Right ventricle myocardium superior (tissue), 1 donor: Measurements from ENCODE around the gene BRD3. TPM values are rescaled to one million over a fixed set of nuclear protein-coding genes. Genes with fewer than 3 reads are reported as not detected.

Source experiments
- ATAC-seq: fragments of 200-7000 bp; cut with Tn5 transposase; one replicate; pipeline ENCODE4 v1.9.1; 2020; ENCODE audit warnings: mild to moderate bottlenecking; ENCODE audit not compliant: poor library complexity
- DNase-seq: peaks from one replicate; pipeline ENCODE4 v3.0.0-alpha.2; 2020
- intact Hi-C: fragments of 100-400 bp; cut with DNase I; formaldehyde crosslinking; loops from one replicate; pipeline ENCODE4 v1.11.2; 2022
- total RNA-seq: library from RNA; stranded (reverse); fragmentation: NEBNext Ultra II Directional; extraction: Animal tissue kit (Norgen Biotek cat#: 25700); gene quantifications from one replicate; pipeline ENCODE4 v1.2.1, GENCODE V29; 2021
- donor health status: DM: no; HTN: yes; CAD: no; lungs with severe emphysema.

BRD3 gene
- total RNA-seq, 1 donor from 2014 or later: 23.2 TPM

DNA sequence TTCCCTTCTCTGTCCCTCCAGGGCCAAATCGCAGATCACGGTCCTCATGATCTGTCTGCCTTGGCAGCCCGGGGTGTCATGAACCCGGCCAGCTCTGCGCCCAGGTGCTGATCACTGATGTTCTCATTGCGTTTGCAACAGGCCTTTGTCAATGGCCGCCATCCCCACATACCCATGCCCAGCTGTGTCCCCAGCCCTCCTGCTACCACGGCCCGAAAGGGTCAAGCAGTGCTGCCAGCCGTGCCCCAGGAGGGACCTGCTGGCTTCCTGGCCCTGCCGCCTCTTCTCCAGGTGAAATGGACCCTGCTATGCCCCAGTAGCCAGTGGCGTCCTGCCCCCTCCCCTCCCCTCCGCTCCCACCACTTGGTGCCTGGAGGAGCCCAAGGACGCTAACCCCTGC, 62.9 kb downstream of the BRD3 start:
- intact Hi-C loops: no loop called here
- DNase-seq (no peak), ATAC-seq (no peak)

DNA sequence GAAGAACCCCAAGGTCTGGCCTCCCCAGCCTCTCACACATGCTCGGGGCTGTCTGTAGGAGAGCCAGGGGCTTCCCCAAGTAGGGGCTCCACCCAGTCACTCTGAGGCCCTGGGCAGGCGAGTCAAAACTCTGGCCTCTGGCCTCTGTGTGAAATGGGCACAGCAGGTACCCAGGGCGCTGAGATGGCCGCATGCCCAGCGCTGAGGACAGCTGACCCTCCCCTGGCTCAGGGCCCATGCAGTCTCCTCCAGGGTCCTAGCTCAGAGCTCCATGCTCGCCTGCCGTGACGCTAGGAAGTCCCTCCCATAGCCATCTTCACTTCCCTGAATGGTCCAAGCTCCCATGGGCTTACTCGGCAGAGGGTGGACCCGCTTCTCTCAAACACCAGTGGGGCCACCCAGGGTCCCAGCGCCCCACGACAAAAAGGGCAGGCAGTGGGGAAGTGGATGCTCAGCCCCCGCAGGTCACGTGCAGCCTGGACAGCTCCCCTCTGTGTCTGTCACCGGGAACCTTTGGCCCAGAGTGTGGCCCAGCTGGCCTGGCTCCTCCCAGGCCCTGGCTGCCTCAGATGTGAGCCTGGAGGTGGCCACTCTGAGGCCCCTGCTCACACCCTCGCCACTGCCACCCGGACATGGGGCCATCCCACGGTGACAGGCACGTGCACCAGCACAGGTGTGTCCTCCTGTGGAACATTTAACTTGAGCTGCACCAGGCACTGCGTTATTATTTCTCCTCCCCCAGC, 63.5 kb downstream of the BRD3 start:
- intact Hi-C loops: no loop called here
- DNase-seq: no peak

DNA sequence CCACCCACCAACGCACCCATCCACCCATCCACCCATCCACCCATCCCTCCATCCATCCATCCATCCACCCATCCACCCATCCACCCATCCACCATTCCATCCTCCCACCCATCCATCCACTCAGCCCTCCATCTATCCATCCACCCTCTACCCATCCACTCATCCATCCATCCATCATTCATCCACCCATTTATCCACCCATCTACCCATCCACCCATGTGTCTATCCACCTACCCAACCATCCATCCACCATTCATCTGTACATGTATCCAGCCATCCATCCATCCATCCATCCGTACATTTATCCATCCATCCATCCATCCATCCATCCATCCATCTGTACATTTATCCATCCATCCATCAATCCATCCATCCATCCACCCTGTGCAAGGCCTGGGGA, 64.6 kb downstream of the BRD3 start:
- no peak for ATAC-seq
- intact Hi-C loops: no loop called here
- no peak for DNase-seq

More for the DNA sequence above, 63.5 kb downstream of the BRD3 start:
- ATAC-seq: no peak

DNA sequence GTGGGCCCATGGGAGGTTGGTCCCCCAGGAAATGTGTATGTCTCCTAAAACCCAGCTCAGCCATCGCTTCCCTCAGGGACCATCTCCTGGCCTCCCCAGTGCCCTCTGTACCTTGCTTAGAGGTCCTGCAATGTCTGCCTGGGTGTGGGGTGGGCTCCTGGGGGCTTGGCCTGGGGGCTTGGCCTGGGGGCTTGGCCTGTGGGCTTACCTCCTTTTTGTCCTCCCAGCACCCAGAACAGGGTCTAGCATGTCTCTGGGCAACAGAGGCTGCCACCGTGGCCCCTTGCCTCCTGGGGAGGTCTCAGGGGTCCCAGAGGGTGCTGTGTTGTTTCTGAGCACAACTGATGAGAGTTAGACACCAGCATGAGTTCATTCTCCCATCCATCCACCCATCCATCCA, 65.0 kb downstream of the BRD3 start:
- ATAC-seq (no peak), DNase-seq (no peak)
- intact Hi-C loops: no loop called here

DNA sequence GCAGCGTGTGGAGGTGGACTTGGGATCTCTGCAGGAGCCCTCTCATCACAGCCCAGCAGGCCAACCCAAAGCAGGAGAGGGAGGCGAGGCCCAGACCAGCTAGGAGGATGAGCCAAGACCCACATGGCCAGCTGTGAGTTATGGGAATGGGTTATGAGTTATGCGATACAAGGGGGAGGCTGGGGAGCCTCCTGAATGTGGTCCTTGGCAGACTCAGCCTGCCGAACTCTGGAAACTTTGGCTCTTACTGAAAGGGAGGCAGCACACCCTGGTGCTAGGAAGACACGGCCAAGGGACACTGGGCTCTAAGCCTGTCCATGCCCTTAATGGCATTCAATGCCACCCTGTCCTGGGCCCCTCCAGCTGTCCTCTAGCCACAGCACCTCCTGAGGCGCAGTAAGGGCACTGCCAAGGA, 68.0 kb downstream of the BRD3 start:
- DNase-seq (no peak), ATAC-seq (no peak)
- intact Hi-C loops: no loop called here

DNA sequence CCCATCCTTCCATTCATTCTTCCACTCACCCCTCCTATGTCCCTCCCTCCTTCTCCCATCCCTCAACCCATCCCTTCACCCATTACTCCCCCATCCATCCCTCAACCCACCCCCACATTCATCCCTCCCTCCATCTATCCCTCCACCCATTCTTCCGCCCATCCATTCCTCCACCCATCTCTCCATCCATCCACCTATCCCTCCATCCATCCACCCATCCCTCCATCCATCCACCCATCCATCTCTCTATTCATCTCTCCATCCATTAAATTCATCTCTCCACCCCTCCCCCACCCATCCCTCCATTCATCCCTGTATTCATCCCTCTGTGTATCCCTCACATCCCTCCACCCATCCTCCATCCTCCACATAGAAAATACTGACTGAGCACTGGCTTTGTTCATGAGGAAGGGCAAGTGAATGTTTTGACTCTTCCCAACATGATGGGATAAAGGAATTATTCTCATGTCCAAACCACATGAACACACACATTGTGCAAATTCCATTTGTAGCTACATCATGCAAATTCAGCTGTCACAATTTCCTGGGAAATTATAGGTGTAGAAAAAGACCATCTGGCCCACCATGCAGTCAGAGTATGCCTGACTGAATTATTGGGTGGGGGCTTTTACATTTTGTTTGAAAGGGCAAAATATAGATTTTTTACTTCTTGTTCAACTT, 68.8 kb downstream of the BRD3 start:
- intact Hi-C loops: no loop called here
- no peak for ATAC-seq

DNA sequence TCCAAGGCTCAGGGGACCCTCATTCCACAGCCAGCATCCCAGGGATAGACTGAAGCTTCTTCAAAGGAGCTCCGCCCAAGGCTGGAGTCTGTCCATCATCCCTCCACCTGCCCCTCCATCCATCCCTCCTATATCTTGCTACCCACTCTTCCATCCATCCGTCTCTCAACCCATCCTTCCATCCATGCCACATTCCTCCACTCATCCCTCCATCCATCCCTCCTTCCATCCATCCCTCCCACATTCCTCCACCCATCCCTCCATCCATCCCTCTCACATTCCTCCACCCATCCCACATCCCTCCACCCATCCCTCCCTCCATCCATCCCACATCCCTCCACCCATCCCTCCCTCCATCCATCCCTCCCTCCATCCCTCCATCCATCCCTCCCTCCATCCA, 70.2 kb downstream of the BRD3 start:
- intact Hi-C loops: no loop called here

More for the DNA sequence above, 68.8 kb downstream of the BRD3 start:
- DNase-seq: no peak

DNA sequence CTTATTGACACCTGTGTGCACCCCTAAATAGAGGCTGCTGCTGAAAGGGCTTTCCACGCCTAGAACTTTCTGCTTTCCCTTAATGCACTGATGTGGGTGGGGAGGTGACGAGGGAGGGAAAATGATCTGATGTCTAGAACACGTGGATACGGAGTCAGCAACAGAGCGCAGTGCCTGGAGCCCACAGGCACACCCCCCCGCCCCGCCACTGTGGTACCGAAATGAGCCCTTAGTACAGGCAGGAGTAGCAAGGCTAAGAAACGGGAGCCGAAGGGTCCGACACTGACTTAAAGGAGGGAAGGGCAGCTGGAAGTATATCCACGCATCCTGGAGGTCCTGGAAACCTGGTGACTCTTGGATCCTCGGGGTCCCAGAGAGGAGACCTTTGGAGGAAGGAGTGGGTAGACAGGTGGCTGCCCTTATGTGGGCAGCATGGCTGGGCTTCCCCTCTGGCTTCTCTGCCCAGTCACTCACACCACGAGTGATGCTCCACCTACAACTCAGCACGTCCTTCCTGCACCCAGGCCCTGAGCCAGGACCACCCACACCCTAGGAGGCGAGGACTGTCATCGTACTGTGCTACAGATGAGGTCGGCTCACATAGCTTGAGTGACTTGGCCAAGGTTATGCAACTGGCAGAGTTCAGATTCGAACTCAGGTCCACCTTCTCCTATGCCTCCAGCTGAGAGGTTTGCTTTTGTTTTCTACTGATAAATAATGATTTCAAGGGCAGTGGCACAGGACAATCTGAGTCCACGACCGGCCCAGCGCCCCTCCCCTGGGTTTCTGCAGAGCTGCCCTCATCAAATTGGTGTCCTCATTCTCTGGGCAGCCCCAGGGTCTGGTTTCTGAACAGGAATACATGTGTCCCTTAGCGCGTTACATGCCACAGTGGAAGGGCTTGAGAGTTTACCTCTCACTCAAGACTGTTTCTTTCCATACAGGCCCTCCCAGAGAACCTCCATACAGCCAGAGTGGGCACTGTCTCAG, 71.0 kb downstream of the BRD3 start:
- peak; percentile 22 for DNase-seq
- ATAC-seq: no peak
- intact Hi-C loops: no loop called here

More for the DNA sequence above, 70.2 kb downstream of the BRD3 start:
- ATAC-seq: no peak
- no peak for DNase-seq

DNA sequence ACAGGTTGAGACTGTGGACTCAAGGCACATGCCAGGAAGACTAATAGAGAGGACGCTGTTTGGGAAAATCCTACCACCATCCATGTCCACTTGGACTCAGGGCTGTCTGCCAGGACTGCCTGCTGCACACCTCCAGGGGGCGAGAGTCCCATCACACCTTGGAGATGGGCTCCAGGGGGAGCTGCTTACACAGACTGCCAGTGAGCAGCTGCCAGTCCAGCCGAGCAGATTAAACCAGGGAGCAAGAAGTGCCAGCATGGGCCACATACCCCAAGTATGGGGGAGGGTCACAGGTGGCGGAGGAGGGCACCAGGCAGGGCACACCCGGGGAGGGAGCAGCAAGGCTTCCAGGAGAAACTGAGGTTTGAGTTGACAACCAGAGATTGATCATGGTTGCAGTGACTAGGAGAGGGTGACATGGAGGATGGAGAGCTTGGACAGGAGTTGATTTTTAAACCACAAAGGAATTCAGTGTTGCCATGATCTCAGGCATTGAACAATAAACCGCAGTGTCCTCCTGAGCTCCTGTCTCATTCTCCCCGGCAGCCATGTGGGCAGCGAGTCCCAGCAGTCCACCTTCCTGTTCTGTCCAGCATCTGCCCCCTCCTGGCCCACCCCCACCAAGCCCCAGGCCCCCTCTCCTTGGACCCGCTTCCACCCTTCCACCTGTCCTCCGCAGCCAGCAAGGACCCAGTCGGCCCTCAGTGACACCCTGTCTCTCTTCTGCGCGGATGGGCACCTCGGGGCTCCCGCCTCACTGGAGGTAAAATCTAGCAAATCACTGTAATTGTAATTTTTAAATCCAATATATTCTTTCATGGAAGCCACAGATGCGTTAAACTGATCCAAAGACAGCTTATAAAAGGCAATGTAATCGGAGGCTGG, 72.6 kb downstream of the BRD3 start:
- peak; percentile 26 for DNase-seq
- ATAC-seq: no peak

DNA sequence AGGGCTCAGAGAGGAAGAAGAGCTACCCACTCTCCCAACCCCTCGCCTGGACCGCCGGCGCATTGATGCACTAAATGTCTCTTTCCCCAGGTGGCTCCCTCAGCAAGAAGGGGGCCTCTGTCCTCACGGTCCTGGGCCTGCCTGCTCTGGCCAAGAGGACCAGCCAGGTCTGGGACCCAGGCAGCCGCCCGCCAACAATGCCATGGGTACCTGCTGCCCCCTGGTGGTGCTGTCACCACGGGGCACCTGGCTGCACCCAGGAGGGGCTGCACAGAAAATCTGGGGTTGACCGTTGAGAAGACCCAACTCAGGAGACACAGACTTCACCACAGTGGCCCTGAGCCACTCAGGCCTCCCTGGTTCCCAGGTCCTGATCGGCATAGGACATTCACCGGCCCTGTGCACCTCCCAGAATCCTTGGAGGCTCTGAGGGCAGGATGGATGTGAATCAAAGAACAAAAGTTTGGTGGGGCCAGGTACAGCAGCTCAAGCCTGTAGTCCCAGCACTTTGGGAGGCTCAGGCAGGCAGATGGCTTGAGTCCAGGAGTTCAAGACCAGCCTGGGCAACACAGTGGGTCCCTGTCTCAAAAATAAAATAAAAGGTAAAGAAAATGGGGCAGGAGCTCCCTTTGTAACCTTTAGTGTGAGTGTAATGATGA, 73.3 kb downstream of the BRD3 start:
- ATAC-seq: peak; percentile 77
- intact Hi-C loops: loop anchor here (2.0 kb wide), 1 partner anchor 202 kb away; no protein-coding TSS in a partner anchor

More for the DNA sequence above, 72.6 kb downstream of the BRD3 start:
- intact Hi-C loops: loop anchor here (2.0 kb wide), 1 partner anchor 202 kb away; no protein-coding TSS in a partner anchor

DNA sequence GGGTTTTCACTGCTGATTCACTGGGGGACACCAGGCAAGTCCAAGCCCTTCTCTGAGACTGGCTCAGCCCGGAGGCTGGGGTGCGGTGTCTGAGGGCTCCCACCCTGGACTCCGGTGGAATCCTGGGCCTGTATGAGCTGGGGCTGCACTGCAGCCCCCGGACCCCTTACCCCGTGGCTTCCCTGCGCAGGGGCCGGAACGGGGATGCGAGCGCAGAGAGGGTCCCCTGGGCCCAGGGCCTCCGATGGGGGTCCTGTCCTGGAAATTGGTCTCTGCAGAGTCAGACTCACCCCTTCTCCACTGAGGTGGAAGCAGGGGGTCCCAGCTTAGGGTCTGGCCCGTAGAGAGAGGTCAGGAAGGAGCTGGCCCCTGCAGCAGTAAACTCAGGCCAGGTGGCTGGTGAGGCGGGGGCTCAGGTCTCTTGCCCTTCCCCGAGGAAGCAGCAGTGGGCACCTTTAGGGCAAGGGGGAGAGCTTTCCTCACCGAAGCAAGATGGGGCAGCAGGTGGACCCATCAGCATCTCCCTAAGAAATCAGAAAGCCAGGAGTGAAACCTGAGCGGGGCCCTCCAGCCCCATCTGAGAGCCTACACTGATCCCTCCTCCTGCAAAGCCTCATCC, 74.1 kb downstream of the BRD3 start:
- intact Hi-C loops: loop anchor here (2.0 kb wide), 1 partner anchor 201 kb away; no protein-coding TSS in a partner anchor
- ATAC-seq: no peak

More for the DNA sequence above, 73.3 kb downstream of the BRD3 start:
- DNase-seq: peak; percentile 86

DNA sequence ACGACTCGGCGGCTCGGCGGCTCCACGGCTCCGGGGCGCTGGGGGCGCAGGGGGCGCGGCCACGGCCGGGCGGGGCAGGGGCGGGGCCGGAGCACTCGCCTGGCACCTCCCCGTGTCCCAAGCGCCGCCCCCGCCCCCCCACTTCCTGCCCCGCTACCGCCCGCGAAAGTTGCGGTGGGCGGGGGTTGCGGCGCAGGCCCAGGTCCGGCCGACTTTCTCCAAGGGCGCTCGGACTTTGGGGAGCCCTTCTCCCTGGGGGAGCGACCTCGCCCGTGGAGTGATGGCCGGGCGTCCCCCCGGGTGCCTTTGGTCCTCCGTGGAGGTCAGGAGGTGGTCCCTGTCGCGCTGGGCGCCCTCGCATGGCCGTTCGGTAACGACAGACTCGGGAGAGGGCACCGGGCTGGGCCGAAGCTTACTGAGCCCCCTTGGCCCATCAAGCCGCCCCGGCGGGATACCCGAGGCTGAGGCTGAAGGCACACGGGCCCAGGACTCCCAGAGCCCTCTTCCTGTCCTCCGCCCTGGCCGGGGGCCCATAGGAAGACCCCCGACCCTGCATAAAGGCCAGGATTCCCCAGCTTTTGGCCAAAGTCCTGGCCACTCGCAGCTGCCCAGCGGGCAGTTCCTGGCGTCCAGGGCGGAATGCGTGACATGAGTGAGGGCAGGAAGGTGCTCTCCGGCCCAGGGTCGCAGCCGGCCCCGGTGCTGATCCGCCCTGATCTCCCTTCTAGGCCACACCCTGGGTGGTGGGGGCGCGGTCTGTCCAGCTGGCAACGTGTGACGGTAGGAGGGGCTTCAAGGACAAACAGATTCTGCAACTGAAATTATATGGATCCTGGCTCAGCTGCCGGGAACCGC, 74.8 kb downstream of the BRD3 start:
- DNase-seq (peak; percentile 92), ATAC-seq (peak; percentile 92)
- intact Hi-C loops: no loop called here

More for the DNA sequence above, 74.1 kb downstream of the BRD3 start:
- DNase-seq: no peak

DNA sequence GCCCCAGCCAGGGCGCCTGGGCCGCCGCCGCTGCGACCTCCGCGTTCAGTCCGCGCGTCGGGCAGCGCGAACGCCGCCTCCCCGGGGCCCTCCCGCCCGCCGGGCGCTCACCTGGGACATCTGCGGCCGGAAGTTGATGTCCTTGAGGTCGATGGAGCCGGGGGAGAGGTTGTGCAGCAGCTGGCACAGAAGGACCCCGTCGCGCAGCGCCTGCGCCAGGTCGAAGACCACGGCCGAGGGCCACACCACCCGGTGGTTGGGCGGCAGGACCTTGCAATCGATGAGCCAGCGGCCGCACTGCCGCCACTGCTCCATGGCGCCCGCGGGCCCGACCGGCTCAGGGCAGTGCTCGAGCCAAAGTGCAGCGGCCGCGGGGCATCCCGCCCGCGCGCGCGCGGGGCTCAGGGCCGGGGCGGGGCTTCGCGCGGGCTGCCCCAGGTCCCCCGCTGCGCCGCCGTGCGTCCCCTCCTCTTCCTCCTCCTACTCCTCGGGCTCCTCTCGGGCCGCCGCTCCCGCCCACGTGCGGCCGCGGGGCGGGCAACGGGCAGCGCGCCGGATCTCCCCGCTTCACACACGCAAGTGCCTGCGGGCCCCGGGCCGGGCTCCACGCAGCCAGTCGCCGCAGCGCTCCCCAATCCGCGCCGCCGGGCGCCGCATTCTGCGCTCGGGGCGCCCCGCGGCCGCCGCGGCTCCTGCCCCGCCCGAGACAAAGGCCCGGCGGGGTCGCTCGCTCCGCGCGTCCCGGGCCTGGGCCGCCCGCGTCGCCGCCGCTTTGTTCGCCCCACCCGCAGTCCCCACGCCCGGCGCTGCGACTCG, 75.7 kb downstream of the BRD3 start, which contains the start of gene VAV2:
Gene VAV2, minus strand, starts transcription at position 361 of the 816 bp plus-strand sequence. Its CDS starts 46 bp downstream, at position 315.
- intact Hi-C loops: no loop called here
- DNase-seq (peak; percentile 82), ATAC-seq (peak; percentile 28)

DNA sequence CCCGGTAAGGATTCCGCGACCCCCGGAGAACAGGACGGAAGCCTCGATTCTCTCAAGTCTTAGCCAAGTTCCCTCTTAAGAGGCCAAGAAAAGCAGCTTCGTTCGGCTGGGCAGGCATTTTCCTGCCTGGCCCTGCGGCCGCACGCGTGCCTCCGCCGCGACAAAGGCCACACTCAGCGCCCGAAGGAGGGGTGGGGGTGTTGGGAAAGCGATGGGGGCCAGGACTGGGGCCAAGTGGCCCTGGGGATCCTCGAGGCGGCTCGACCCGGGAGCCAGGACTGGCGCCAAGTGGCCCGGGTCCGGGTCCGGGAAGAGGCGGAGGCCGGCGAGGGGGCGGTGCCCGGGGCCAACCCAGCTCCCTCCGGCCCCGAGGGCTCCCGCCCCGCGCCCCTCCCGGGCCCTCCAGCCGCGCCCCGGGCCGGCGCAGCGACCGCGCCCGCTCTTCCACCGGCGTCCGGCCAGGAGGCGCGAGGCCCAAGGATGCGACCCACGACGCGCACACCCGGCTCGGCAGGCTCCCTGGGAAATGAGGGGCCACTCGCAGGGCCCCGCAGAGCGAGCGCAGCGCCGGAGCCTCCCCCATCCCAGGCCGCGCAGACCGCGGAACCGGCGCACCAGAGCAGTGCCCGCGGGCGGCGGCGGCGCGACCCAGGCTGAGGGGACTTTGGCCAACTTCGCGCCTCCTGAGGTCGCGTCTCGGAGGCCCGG, 76.5 kb downstream of the BRD3 start:
- intact Hi-C loops: no loop called here
- ATAC-seq: no peak

More for the DNA sequence above, 76.5 kb downstream of the BRD3 start:
- peak; percentile 55 for DNase-seq
